ENCODE results near the gene LRRC37A2. TPM values are rescaled to one million over a fixed set of nuclear protein-coding genes. Genes with fewer than 3 reads are reported as not detected.
"Not testable (repeated sequence)": the region's sequence is repeated elsewhere in the genome, so short reads cannot be mapped to it uniquely, and the experiment has no call there.

The LRRC37A2 gene
- total and polyA plus RNA-seq, 10 of the 15 experiments (the other 5 are each of a cell fraction or from before 2014, with no cell fraction given): 2.8 to 10.5 (median 5.9) TPM

DNA sequence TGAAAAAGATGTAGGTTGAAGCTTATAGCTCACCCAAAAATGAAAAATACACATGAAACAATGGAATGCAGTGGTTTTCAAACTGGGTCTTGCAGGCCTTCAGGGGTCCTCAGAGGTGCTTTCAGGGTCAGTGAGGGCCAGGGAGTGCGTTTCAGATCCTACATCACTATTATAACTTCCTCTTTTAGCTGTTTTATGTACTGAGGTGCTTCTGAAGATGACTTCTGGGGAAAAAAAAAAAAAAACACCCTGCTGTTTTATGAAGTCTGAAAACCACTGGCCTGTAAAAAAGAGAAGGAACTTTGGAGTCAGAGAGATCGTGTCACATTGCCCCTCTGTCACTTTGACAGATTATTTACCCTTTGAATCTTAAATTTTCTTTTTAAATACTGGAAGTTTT is 36.7 kb upstream of the LRRC37A2 start:
- POLR2A ChIA-PET; in situ Hi-C loops (cut with MboI): not testable (repeated sequence)
- no CpG with 5 or more reads among the region's 2 CpGs for WGBS (ENCODE audit: insufficient coverage, insufficient replicate concordance, low lambda C conversion rate, missing lambda C conversion rate)

DNA sequence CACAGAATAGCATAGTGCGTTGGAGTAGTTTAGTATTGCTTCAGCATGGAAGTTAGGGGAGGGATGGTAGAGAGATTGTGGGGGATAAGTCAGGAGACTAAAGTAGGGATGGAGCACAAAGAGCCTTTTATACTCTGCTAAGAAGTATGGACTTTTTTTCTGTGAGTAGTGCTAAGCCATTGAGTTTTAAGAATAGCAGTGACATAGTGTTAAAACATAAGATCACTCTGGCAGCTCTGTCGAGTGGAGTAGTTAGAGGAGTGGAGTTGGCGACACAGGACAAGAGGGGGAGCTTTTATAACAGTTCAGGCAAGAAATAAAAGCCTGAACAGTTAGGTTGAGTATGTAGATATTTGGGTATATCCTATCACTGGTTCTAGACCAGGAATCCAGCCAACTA is 33.4 kb upstream of the LRRC37A2 start:
- in situ Hi-C loops (cut with MboI); POLR2A ChIA-PET; H3K27me3 ChIP-seq (replicated peaks in 1 of 2; ENCODE audit: control insufficient read depth in 2 of 2, insufficient read depth in 2 of 2, low read length in 1 of 2); H4K20me1 ChIP-seq (ENCODE audit: control insufficient read depth, insufficient read depth); FAIRE-seq; BruUV-seq (replicated peaks); ATAC-seq; H3K79me2 ChIP-seq (ENCODE audit: control insufficient read depth, insufficient read depth, low read length); CTCF ChIA-PET; H3K9me3 ChIP-seq (replicated peaks; ENCODE audit: control insufficient read depth, insufficient read depth, low read length); H3K4me1 ChIP-seq (ENCODE audit: control insufficient read depth, insufficient read depth, low read length); SMC1A ChIA-PET (ENCODE audit: uncharacterized antibody, unreplicated experiment); H3K4me2 ChIP-seq (ENCODE audit: control insufficient read depth, insufficient read depth); H3K36me3 ChIP-seq (ENCODE audit: control insufficient read depth in 2 of 2, insufficient read depth in 2 of 2, low read length in 1 of 2); RAD21 ChIA-PET (ENCODE audit: unreplicated experiment); H3K4me3 ChIP-seq; H2AFZ ChIP-seq (ENCODE audit: control insufficient read depth, low read depth, low read length); DNase-seq (ENCODE audit: low read depth, low spot score); H3K27ac ChIP-seq (ENCODE audit: control insufficient read depth, insufficient read depth); intact Hi-C loops (cut with micrococcal nuclease; ENCODE audit: unreplicated experiment); H3K9ac ChIP-seq (ENCODE audit: control insufficient read depth, insufficient read depth, low read length): not testable (repeated sequence)
- WGBS (ENCODE audit: insufficient coverage, insufficient replicate concordance, low lambda C conversion rate, missing lambda C conversion rate): no CpG with 5 or more reads among the region's 3 CpGs

More for the DNA sequence above, 36.7 kb upstream of the LRRC37A2 start:
- H3K36me3 ChIP-seq (ENCODE audit: control insufficient read depth in 2 of 2, insufficient read depth in 2 of 2, low read length in 1 of 2); H3K27ac ChIP-seq (ENCODE audit: control insufficient read depth, insufficient read depth); H3K4me2 ChIP-seq (ENCODE audit: control insufficient read depth, insufficient read depth); BruUV-seq (replicated peaks); H3K4me3 ChIP-seq; H3K9ac ChIP-seq (ENCODE audit: control insufficient read depth, insufficient read depth, low read length); H3K4me1 ChIP-seq (ENCODE audit: control insufficient read depth, insufficient read depth, low read length); ATAC-seq; DNase-seq (ENCODE audit: low read depth, low spot score); H3K9me3 ChIP-seq (replicated peaks; ENCODE audit: control insufficient read depth, insufficient read depth, low read length); intact Hi-C loops (cut with micrococcal nuclease; ENCODE audit: unreplicated experiment); H4K20me1 ChIP-seq (ENCODE audit: control insufficient read depth, insufficient read depth); H3K27me3 ChIP-seq (replicated peaks in 1 of 2; ENCODE audit: control insufficient read depth in 2 of 2, insufficient read depth in 2 of 2, low read length in 1 of 2); H3K79me2 ChIP-seq (ENCODE audit: control insufficient read depth, insufficient read depth, low read length); CTCF ChIA-PET; H2AFZ ChIP-seq (ENCODE audit: control insufficient read depth, low read depth, low read length); FAIRE-seq; RAD21 ChIA-PET (ENCODE audit: unreplicated experiment); SMC1A ChIA-PET (ENCODE audit: uncharacterized antibody, unreplicated experiment): not testable (repeated sequence)

DNA sequence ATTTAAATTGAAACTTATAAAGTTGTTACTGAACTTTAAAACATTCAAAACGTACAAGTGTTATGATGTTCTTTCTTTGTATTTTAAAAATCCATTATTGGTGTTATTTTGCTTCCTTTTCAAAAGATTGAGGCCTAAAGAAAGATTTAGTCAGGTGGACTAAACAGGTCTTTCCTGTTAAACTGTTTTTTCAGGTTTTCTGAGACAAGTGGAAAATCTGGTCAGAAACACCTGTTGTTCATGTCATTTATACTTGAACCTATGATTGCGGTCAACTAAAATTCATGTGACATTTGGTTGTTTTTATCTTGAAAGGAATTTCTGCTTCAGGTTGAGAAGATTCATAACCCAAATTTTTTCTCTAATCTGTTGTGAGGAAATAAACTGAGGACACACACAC is 31.0 kb upstream of the LRRC37A2 start:
- in situ Hi-C loops (cut with MboI); POLR2A ChIA-PET; CTCF ChIA-PET; intact Hi-C loops (cut with micrococcal nuclease; ENCODE audit: unreplicated experiment); FAIRE-seq; RAD21 ChIA-PET (ENCODE audit: unreplicated experiment); H3K9me3 ChIP-seq (replicated peaks; ENCODE audit: control insufficient read depth, insufficient read depth, low read length); H3K9ac ChIP-seq (ENCODE audit: control insufficient read depth, insufficient read depth, low read length); H3K79me2 ChIP-seq (ENCODE audit: control insufficient read depth, insufficient read depth, low read length); BruUV-seq (replicated peaks); H2AFZ ChIP-seq (ENCODE audit: control insufficient read depth, low read depth, low read length); DNase-seq (ENCODE audit: low read depth, low spot score); H3K4me3 ChIP-seq; H3K27me3 ChIP-seq (replicated peaks in 1 of 2; ENCODE audit: control insufficient read depth in 2 of 2, insufficient read depth in 2 of 2, low read length in 1 of 2); H4K20me1 ChIP-seq (ENCODE audit: control insufficient read depth, insufficient read depth); ATAC-seq; SMC1A ChIA-PET (ENCODE audit: uncharacterized antibody, unreplicated experiment); H3K4me2 ChIP-seq (ENCODE audit: control insufficient read depth, insufficient read depth); H3K27ac ChIP-seq (ENCODE audit: control insufficient read depth, insufficient read depth); H3K36me3 ChIP-seq (ENCODE audit: control insufficient read depth in 2 of 2, insufficient read depth in 2 of 2, low read length in 1 of 2); H3K4me1 ChIP-seq (ENCODE audit: control insufficient read depth, insufficient read depth, low read length): not testable (repeated sequence)
- WGBS (ENCODE audit: insufficient coverage, insufficient replicate concordance, low lambda C conversion rate, missing lambda C conversion rate): no CpG with 5 or more reads among the region's 2 CpGs

DNA sequence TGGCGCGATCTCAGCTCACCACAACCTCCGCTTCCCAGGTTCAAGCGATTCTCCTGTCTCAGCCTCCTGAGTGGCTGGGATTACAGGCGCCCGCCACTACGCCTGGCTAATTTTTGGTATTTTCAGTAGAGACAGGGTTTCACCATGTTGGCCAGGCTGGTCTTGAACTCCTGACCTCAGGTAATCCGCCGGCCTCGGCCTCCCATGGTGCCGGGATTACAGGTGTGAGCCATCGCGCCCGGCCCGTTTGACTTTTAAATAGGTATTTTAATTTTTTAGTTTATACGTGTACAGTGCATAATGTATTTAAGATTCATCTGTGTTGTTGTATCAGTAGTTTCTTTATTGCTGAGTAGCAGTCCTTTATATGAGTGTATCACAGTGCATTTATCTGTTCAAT is 20.2 kb upstream of the LRRC37A2 start:
- H3K27me3 ChIP-seq (replicated peaks in 1 of 2; ENCODE audit: control insufficient read depth in 2 of 2, insufficient read depth in 2 of 2, low read length in 1 of 2); H3K4me2 ChIP-seq (ENCODE audit: control insufficient read depth, insufficient read depth); H3K4me1 ChIP-seq (ENCODE audit: control insufficient read depth, insufficient read depth, low read length); H2AFZ ChIP-seq (ENCODE audit: control insufficient read depth, low read depth, low read length); H3K9me3 ChIP-seq (replicated peaks; ENCODE audit: control insufficient read depth, insufficient read depth, low read length); intact Hi-C loops (cut with micrococcal nuclease; ENCODE audit: unreplicated experiment); FAIRE-seq; H3K9ac ChIP-seq (ENCODE audit: control insufficient read depth, insufficient read depth, low read length); H3K4me3 ChIP-seq; H3K79me2 ChIP-seq (ENCODE audit: control insufficient read depth, insufficient read depth, low read length); BruUV-seq (replicated peaks); H4K20me1 ChIP-seq (ENCODE audit: control insufficient read depth, insufficient read depth); CTCF ChIA-PET; DNase-seq (ENCODE audit: low read depth, low spot score); ATAC-seq; H3K27ac ChIP-seq (ENCODE audit: control insufficient read depth, insufficient read depth); RAD21 ChIA-PET (ENCODE audit: unreplicated experiment); H3K36me3 ChIP-seq (ENCODE audit: control insufficient read depth in 2 of 2, insufficient read depth in 2 of 2, low read length in 1 of 2); in situ Hi-C loops (cut with MboI); POLR2A ChIA-PET; SMC1A ChIA-PET (ENCODE audit: uncharacterized antibody, unreplicated experiment): not testable (repeated sequence)
- 99% methylated on average over 12 of the region's 16 CpGs for WGBS (ENCODE audit: insufficient coverage, insufficient replicate concordance, low lambda C conversion rate, missing lambda C conversion rate)
